ENCODE data around the gene LAMA5. TPM values are rescaled to one million over a fixed set of nuclear protein-coding genes. Genes with fewer than 3 reads are reported as not detected.
A peak's percentile ranks its signal among the peaks of the same experiment; 100 is the strongest.

The LAMA5 gene
- polyA plus RNA-seq, 1 donor (not counting 4 experiments of a cell fraction or from before 2014, with no cell fraction given): 8.7 TPM

GRCh38 chr20:62331347-62331746, 35.8 kb downstream of the LAMA5 start:
- dilution Hi-C loops (cut with MboI; ENCODE audit: extremely low pct_ligation_motif_present, low sequenced_read_pairs): no loop called here
- Histone ChIP-seq H3K9me1 (ENCODE audit: control insufficient read depth, extremely low read depth, insufficient read depth, low read length) (no peaks in the 10 kb centered on the region), H3K9ac (ENCODE audit: control insufficient read depth, extremely low read depth, insufficient read depth, low read length) (no peak overlapping the region), H3K27me3 (ENCODE audit: control insufficient read depth, extremely low read depth, insufficient read depth, low read length) (no peaks in the 10 kb centered on the region), H3K4me1 (ENCODE audit: control insufficient read depth, extremely low read depth, insufficient read depth, low read length) (no peaks in the 10 kb centered on the region), H2AFZ (ENCODE audit: control insufficient read depth, low read length) (no peak overlapping the region), H3K9me3 (ENCODE audit: control insufficient read depth, low read depth, low read length) (no peaks in the 10 kb centered on the region), H3K27ac (ENCODE audit: control insufficient read depth, insufficient read depth, low read length) (no peak overlapping the region), H4K20me1 (ENCODE audit: control insufficient read depth, extremely low read depth, insufficient read depth, low read length) (no peaks in the 10 kb centered on the region), H3K4me2 (ENCODE audit: control insufficient read depth, extremely low read depth, insufficient read depth, low read depth, low read length) (no peak overlapping the region), H3K79me2 (ENCODE audit: control insufficient read depth, insufficient read depth, low read length) (no peaks in the 10 kb centered on the region), H3K4me3 (ENCODE audit: control insufficient read depth in 2 of 3, extremely low read depth in 1 of 3, insufficient read depth in 2 of 3, low read depth in 1 of 3, low read length in 3 of 3) (no peak overlapping the region), H3K36me3 (ENCODE audit: control insufficient read depth in 2 of 2, extremely low read depth in 1 of 2, insufficient read depth in 2 of 2, low read length in 2 of 2) (peaks cover 45 to 62% of the 10 kb centered on the region in 2 experiments)
- DNase-seq (ENCODE audit: low read depth, low spot score): no peak
- no peak for TF ChIP-seq CTCF (optimal IDR thresholded peaks at IDR 0.05 in 1 of 3, IDR thresholded peaks at IDR 0.05 in 1 of 3, conservative IDR thresholded peaks at IDR 0.05 in 1 of 3; ENCODE audit: extremely low read depth in 1 of 3, insufficient read depth in 2 of 3, low read length in 3 of 3)
- FAIRE-seq: no peak

GRCh38 chr20:62330576-62331317, 36.4 kb downstream of the LAMA5 start:
- Histone ChIP-seq H2AFZ (ENCODE audit: control insufficient read depth, low read length) (no peak overlapping the region), H3K27me3 (ENCODE audit: control insufficient read depth, extremely low read depth, insufficient read depth, low read length) (no peaks in the 10 kb centered on the region), H3K36me3 (ENCODE audit: control insufficient read depth in 2 of 2, extremely low read depth in 1 of 2, insufficient read depth in 2 of 2, low read length in 2 of 2) (peaks cover 48 to 59% of the 10 kb centered on the region in 2 experiments), H3K9me1 (ENCODE audit: control insufficient read depth, extremely low read depth, insufficient read depth, low read length) (no peaks in the 10 kb centered on the region), H3K9me3 (ENCODE audit: control insufficient read depth, low read depth, low read length) (no peaks in the 10 kb centered on the region), H3K9ac (ENCODE audit: control insufficient read depth, extremely low read depth, insufficient read depth, low read length) (no peak overlapping the region), H3K27ac (ENCODE audit: control insufficient read depth, insufficient read depth, low read length) (no peak overlapping the region), H3K79me2 (ENCODE audit: control insufficient read depth, insufficient read depth, low read length) (no peaks in the 10 kb centered on the region), H3K4me2 (ENCODE audit: control insufficient read depth, extremely low read depth, insufficient read depth, low read depth, low read length) (no peak overlapping the region), H3K4me1 (ENCODE audit: control insufficient read depth, extremely low read depth, insufficient read depth, low read length) (no peaks in the 10 kb centered on the region), H3K4me3 (ENCODE audit: control insufficient read depth in 2 of 3, extremely low read depth in 1 of 3, insufficient read depth in 2 of 3, low read depth in 1 of 3, low read length in 3 of 3) (no peak overlapping the region), H4K20me1 (ENCODE audit: control insufficient read depth, extremely low read depth, insufficient read depth, low read length) (no peaks in the 10 kb centered on the region)
- DNase-seq (ENCODE audit: low read depth, low spot score) (no peak), FAIRE-seq (no peak)
- dilution Hi-C loops (cut with MboI; ENCODE audit: extremely low pct_ligation_motif_present, low sequenced_read_pairs): no loop called here
- TF ChIP-seq EZH2 (IDR thresholded peaks at IDR 0.05; ENCODE audit: low read length) (no peak), CTCF (optimal IDR thresholded peaks at IDR 0.05 in 1 of 3, IDR thresholded peaks at IDR 0.05 in 1 of 3, conservative IDR thresholded peaks at IDR 0.05 in 1 of 3; ENCODE audit: extremely low read depth in 1 of 3, insufficient read depth in 2 of 3, low read length in 3 of 3) (peak in 1 of 3 experiments; percentile 38)

All from keratinocyte (primary cell).